MM.1S (cell line): Measurements from ENCODE around the gene SPRYD7.
"Not testable (repeated sequence)": the region's sequence is repeated elsewhere in the genome, so short reads cannot be mapped to it uniquely, and the experiment has no call there.

Source experiments
- CTCF ChIP-seq: fragments of 300-600 bp; sonication (generic); IDR thresholded peaks from 2 replicates; pipeline ENCODE4 v1.5.1; 2016; ENCODE audit warnings: antibody characterized with exemption, low read length, mixed read lengths
- EZH2phosphoT487 ChIP-seq: fragments of 300-600 bp; sonication (generic); IDR thresholded peaks from 2 replicates; pipeline ENCODE4 v1.6.1; 2018; ENCODE audit warnings: antibody characterized with exemption, low read length

- not testable (repeated sequence) for TF ChIP-seq CTCF, EZH2phosphoT487
Measured at GRCh38 chr13:49948777-49949270, 12.7 kb upstream of the SPRYD7 start.
